ENCODE data around the gene UBQLNL. TPM values are rescaled to one million over a fixed set of nuclear protein-coding genes. Genes with fewer than 3 reads are reported as not detected.

The UBQLNL gene
- total RNA-seq, 1 donor from 2014 or later: 0.72 TPM

GRCh38 chr11:5550440-5551095 is 34.1 kb upstream of the UBQLNL start:
- no peaks in the 10 kb centered on the region for H3K4me1 ChIP-seq
- H3K27ac ChIP-seq: no peak overlapping the region
- DNase-seq (no peak), ATAC-seq (no peak)
- no peaks in the 10 kb centered on the region for H3K27me3 ChIP-seq
- H3K9me3 ChIP-seq: no peaks in the 10 kb centered on the region
- no peak for TF ChIP-seq CTCF (IDR thresholded peaks at IDR 0.05)
- H3K36me3 ChIP-seq: no peaks in the 10 kb centered on the region
- no peak overlapping the region for H3K4me3 ChIP-seq
- intact Hi-C loops (cut with DNase I): no loop called here

- no peak for ATAC-seq
- H3K27me3 ChIP-seq: no peaks in the 10 kb centered on the region
Measured at GRCh38 chr11:5548440-5548839, 31.9 kb upstream of the UBQLNL start, which contains the start of gene OR52H1. Gene OR52H1, minus strand, starts transcription at chr11:5548540. Its CDS starts 3,035 bp downstream, at chr11:5545505.

GRCh38 chr11:5547982-5548381 is 31.5 kb upstream of the UBQLNL start:
- intact Hi-C loops (cut with DNase I): no loop called here
- TF ChIP-seq CTCF (IDR thresholded peaks at IDR 0.05): no peak
- no peak for ATAC-seq
- H3K4me3 ChIP-seq: no peak overlapping the region
- no peak overlapping the region for H3K27ac ChIP-seq
- no peaks in the 10 kb centered on the region for H3K27me3 ChIP-seq
- H3K4me1 ChIP-seq: no peaks in the 10 kb centered on the region
- H3K36me3 ChIP-seq: no peaks in the 10 kb centered on the region
- no peak for DNase-seq
- H3K9me3 ChIP-seq: no peaks in the 10 kb centered on the region

More at GRCh38 chr11:5548440-5548839, 31.9 kb upstream of the UBQLNL start, which contains the start of gene OR52H1:
- no peaks in the 10 kb centered on the region for H3K9me3 ChIP-seq
- no peak within 1 kb of the TSS for H3K27ac ChIP-seq
- H3K4me3 ChIP-seq: no peak within 1 kb of the TSS
- intact Hi-C loops (cut with DNase I): no loop called here
- no peak for TF ChIP-seq CTCF (IDR thresholded peaks at IDR 0.05)
- no peaks in the 10 kb centered on the region for H3K36me3 ChIP-seq
- H3K4me1 ChIP-seq: no peaks in the 10 kb centered on the region
- no peak for DNase-seq

- TF ChIP-seq CTCF (IDR thresholded peaks at IDR 0.05): no peak
- intact Hi-C loops (cut with DNase I): no loop called here
Measured at GRCh38 chr11:5546457-5546856, 30.0 kb upstream of the UBQLNL start.

GRCh38 chr11:5541427-5541826 is 24.9 kb upstream of the UBQLNL start:
- DNase-seq (no peak), ATAC-seq (no peak)
- H3K27ac ChIP-seq: no peak overlapping the region
- intact Hi-C loops (cut with DNase I): no loop called here
- no peak overlapping the region for H3K4me3 ChIP-seq
- H3K4me1 ChIP-seq: no peaks in the 10 kb centered on the region
- no peaks in the 10 kb centered on the region for H3K9me3 ChIP-seq
- no peaks in the 10 kb centered on the region for H3K36me3 ChIP-seq
- H3K27me3 ChIP-seq: no peaks in the 10 kb centered on the region
- TF ChIP-seq CTCF (IDR thresholded peaks at IDR 0.05): no peak

More at GRCh38 chr11:5546457-5546856, 30.0 kb upstream of the UBQLNL start:
- Histone ChIP-seq H3K4me3 (no peak overlapping the region), H3K27me3 (no peaks in the 10 kb centered on the region), H3K4me1 (no peaks in the 10 kb centered on the region), H3K9me3 (no peaks in the 10 kb centered on the region), H3K27ac (no peak overlapping the region), H3K36me3 (no peaks in the 10 kb centered on the region)
- ATAC-seq (no peak), DNase-seq (no peak)

All from upper lobe of right lung (tissue), 1 donor.